PC-3 (cell line): ENCODE measurements around the gene SMIM11. TPM values are rescaled to one million over a fixed set of nuclear protein-coding genes. Genes with fewer than 3 reads are reported as not detected.
A peak's percentile ranks its signal among the peaks of the same experiment; 100 is the strongest.

Source experiments
- ATAC-seq: fragments of 200-7000 bp; cut with Tn5 transposase; 2 replicates; pipeline ENCODE4 v1.9.1; 2020; ENCODE audit warnings: mild to moderate bottlenecking, moderate library complexity
- BruUV-seq: library from RNA; stranded (reverse); fragments of 400-500 nt; replicated peaks from 2 replicates; lab custom pipeline; 2021; lab: Mats Ljungman, UMichigan
- CTCF ChIA-PET: fragments of 300-600 bp; sonication (Branson Sonifier 250); formaldehyde crosslinking; loops from one replicate; lab custom pipeline; 2022; ENCODE audit warnings: antibody characterized with exemption; lab: Charles Lee
- POLR2A ChIA-PET: fragments of 300-600 bp; sonication (Branson Sonifier 250); formaldehyde crosslinking; loops from one replicate; lab custom pipeline; 2022; ENCODE audit warnings: antibody characterized with exemption; ENCODE audit not compliant: unreplicated experiment; lab: Charles Lee
- DNase-seq: peaks from one replicate; pipeline ENCODE4 v3.0.0-alpha.2; 2015
- H2AFZ ChIP-seq: fragments of 300-600 bp; sonication (generic); 2 replicates; pipeline ENCODE4 v1.6.0; 2016; ENCODE audit warnings: antibody characterized with exemption, low read length
- H3F3A ChIP-seq: fragments of 300-600 bp; sonication (generic); one replicate; pipeline ENCODE4 v1.6.0; 2017; ENCODE audit warnings: antibody characterized with exemption, low read length, control low read depth, mild to moderate bottlenecking; ENCODE audit not compliant: unreplicated experiment
- H3K27ac ChIP-seq: fragments of 300-600 bp; sonication (generic); 2 replicates; pipeline ENCODE4 v1.5.1; 2016; ENCODE audit warnings: mild to moderate bottlenecking, low read length
- H3K27me3 ChIP-seq: fragments of 300-600 bp; sonication (generic); 2 replicates; pipeline ENCODE4 v1.6.1; 2016; ENCODE audit warnings: low read length, mixed read lengths
- H3K36me3 ChIP-seq: fragments of 300-600 bp; sonication (generic); 2 replicates; pipeline ENCODE4 v1.6.1; 2016; ENCODE audit warnings: low read depth, mixed run types, low read length, mixed read lengths
- H3K4me1 ChIP-seq: fragments of 300-600 bp; sonication (generic); 2 replicates; pipeline ENCODE4 v1.5.1; 2016; ENCODE audit warnings: low read length; ENCODE audit not compliant: insufficient read depth
- H3K4me2 ChIP-seq: fragments of 300-600 bp; sonication (generic); 2 replicates; pipeline ENCODE4 v1.6.0; 2016; ENCODE audit warnings: low read length
- H3K4me3 ChIP-seq: fragments of 300-600 bp; sonication (generic); 2 replicates; pipeline ENCODE4 v1.5.1; 2016; ENCODE audit warnings: mild to moderate bottlenecking, low read length, mixed read lengths
- H3K79me2 ChIP-seq: fragments of 300-600 bp; sonication (generic); 2 replicates; pipeline ENCODE4 v1.6.1; 2017; ENCODE audit warnings: low read length, mixed read lengths
- H3K9ac ChIP-seq: fragments of 300-600 bp; sonication (generic); 2 replicates; pipeline ENCODE4 v1.6.0; 2016; ENCODE audit warnings: mild to moderate bottlenecking, low read length
- H3K9me2 ChIP-seq: fragments of 300-600 bp; sonication (generic); replicated peaks from 2 replicates; pipeline ENCODE4 v1.6.1; 2016; ENCODE audit warnings: mixed run types, low read length, mixed read lengths
- H3K9me3 ChIP-seq: fragments of 300-600 bp; sonication (generic); 2 replicates; pipeline ENCODE4 v1.6.1; 2016; ENCODE audit warnings: low read length, mixed read lengths
- H4K20me1 ChIP-seq: fragments of 300-600 bp; sonication (generic); 2 replicates; pipeline ENCODE4 v1.6.1; 2016; ENCODE audit warnings: low read length, mixed read lengths
- CTCF ChIP-seq: fragments of 300-600 bp; sonication (generic); conservative IDR thresholded peaks from 2 replicates; pipeline ENCODE4 v1.5.1; 2017; ENCODE audit warnings: antibody characterized with exemption, low read depth, mild to moderate bottlenecking, low read length
- EZH2 ChIP-seq: fragments of 300-600 bp; sonication (generic); IDR thresholded peaks from one replicate; pipeline ENCODE4 v1.6.1; 2017; ENCODE audit warnings: antibody characterized with exemption, mild to moderate bottlenecking, low read length; ENCODE audit not compliant: unreplicated experiment
- EZH2phosphoT487 ChIP-seq: fragments of 300-600 bp; sonication (generic); IDR thresholded peaks from 2 replicates; pipeline ENCODE4 v1.6.1; 2018; ENCODE audit warnings: mild to moderate bottlenecking, antibody characterized with exemption, low read length, borderline replicate concordance
- intact Hi-C: fragments of 100-400 bp; cut with micrococcal nuclease; formaldehyde crosslinking; loops from 2 replicates; pipeline ENCODE4 v1.9.0; 2023
- total RNA-seq: library from RNA; depleted of rRNA; stranded (reverse); fragments of >200 nt; gene quantifications from 2 replicates; pipeline ENCODE4 v1.2.3, GENCODE V29; 2014

The SMIM11 gene
- total RNA-seq, 1 experiment from 2014 or later, result 39.8 TPM

GRCh38 chr21:34362136-34362444, 13.2 kb upstream of the SMIM11 start:
- Histone ChIP-seq H3K9ac (no peak overlapping the region), H3K9me3 (no peaks in the 10 kb centered on the region), H4K20me1 (no peaks in the 10 kb centered on the region), H3K4me3 (no peak overlapping the region), H3K4me2 (peak overlapping the region; percentile 82), H3K79me2 (no peaks in the 10 kb centered on the region), H3K27me3 (no peaks in the 10 kb centered on the region), H2AFZ (peak overlapping the region; percentile 88), H3F3A (no peaks in the 10 kb centered on the region), H3K4me1 (no peaks in the 10 kb centered on the region), H3K36me3 (no peaks in the 10 kb centered on the region), H3K27ac (no peak overlapping the region), H3K9me2 (no peaks in the 10 kb centered on the region)
- no peak for ATAC-seq
- ChIA-PET POLR2A (no interaction called here), CTCF (interaction anchor here (0.6 kb wide), 1 partner anchor 1627 kb away, joined by 3 read pairs; no protein-coding TSS in a partner anchor)
- intact Hi-C loops, result no loop called here
- no TSS peak for BruUV-seq
- DNase-seq, result no peak
- peak; percentile 23 for TF ChIP-seq CTCF
- TF ChIP-seq EZH2phosphoT487, result no peak

- no peak for ATAC-seq
- H3K9ac ChIP-seq, result no peak overlapping the region
- no TSS peak for BruUV-seq
Observed at GRCh38 chr21:34362670-34363069, 12.6 kb upstream of the SMIM11 start.

GRCh38 chr21:34363733-34364132, 11.6 kb upstream of the SMIM11 start, which contains the start of gene KCNE2:
Gene KCNE2 (plus strand): TSS chr21:34364006. CDS start chr21:34370479, 6,473 bp downstream.
- Histone ChIP-seq H3K27me3 (no peaks in the 10 kb centered on the region), H3K4me2 (no peak within 1 kb of the TSS), H3K4me1 (no peaks in the 10 kb centered on the region), H3K9ac (no peak within 1 kb of the TSS), H3K79me2 (no peaks in the 10 kb centered on the region), H2AFZ (no peak within 1 kb of the TSS), H3K36me3 (no peaks in the 10 kb centered on the region), H3K9me2 (no peaks in the 10 kb centered on the region), H4K20me1 (no peaks in the 10 kb centered on the region), H3K27ac (no peak within 1 kb of the TSS), H3F3A (no peaks in the 10 kb centered on the region), H3K4me3 (no peak within 1 kb of the TSS), H3K9me3 (no peaks in the 10 kb centered on the region)
- intact Hi-C loops, result no loop called here
- CTCF ChIA-PET, result no interaction called here
- POLR2A ChIA-PET, result no interaction called here
- ATAC-seq (no peak), DNase-seq (no peak)
- no peak for TF ChIP-seq EZH2
- no peak for TF ChIP-seq CTCF
- TF ChIP-seq EZH2phosphoT487, result no peak
- no TSS peak for BruUV-seq

More at GRCh38 chr21:34362670-34363069, 12.6 kb upstream of the SMIM11 start:
- Histone ChIP-seq H3K9me3 (no peaks in the 10 kb centered on the region), H4K20me1 (no peaks in the 10 kb centered on the region), H3K4me2 (no peak overlapping the region), H3K4me1 (no peaks in the 10 kb centered on the region), H3K27ac (no peak overlapping the region), H3K79me2 (no peaks in the 10 kb centered on the region), H2AFZ (no peak overlapping the region), H3K36me3 (no peaks in the 10 kb centered on the region), H3F3A (no peaks in the 10 kb centered on the region), H3K9me2 (no peaks in the 10 kb centered on the region), H3K4me3 (no peak overlapping the region), H3K27me3 (no peaks in the 10 kb centered on the region)
- ChIA-PET POLR2A (no interaction called here), CTCF (interaction anchor here (0.6 kb wide), 1 partner anchor 1626 kb away, joined by 3 read pairs; no protein-coding TSS in a partner anchor)
- DNase-seq, result no peak
- no peak for TF ChIP-seq EZH2phosphoT487
- no peak for TF ChIP-seq CTCF
- no peak for TF ChIP-seq EZH2
- intact Hi-C loops, result no loop called here
